ENCODE results near the gene PLCH1. TPM values are rescaled to one million over a fixed set of nuclear protein-coding genes. Genes with fewer than 3 reads are reported as not detected.
A peak's percentile ranks its signal among the peaks of the same experiment; 100 is the strongest.

The PLCH1 gene
- total and polyA plus RNA-seq, 9 of the 15 experiments (the other 6 are each of a cell fraction or from before 2014, with no cell fraction given), result 0.17 to 0.62 (median 0.40) TPM

- no peak for TF ChIP-seq ZC3H4 (CRISPR knock-in tag; IDR thresholded peaks at IDR 0.05; ENCODE audit: borderline replicate concordance)
- TF ChIP-seq SMC3 (conservative IDR thresholded peaks at IDR 0.05; ENCODE audit: insufficient read depth, low read depth, low read length), result peak; percentile 56; the same call in 1 of the 2 replicates
These were observed 8.3 kb upstream of the PLCH1 start (continued) for GRCh38 chr3:155753038-155753639.

- Histone ChIP-seq H3K4me3 (no peak overlapping the region), H3K27me3 (ENCODE audit: control insufficient read depth in 2 of 2, insufficient read depth in 2 of 2, low read length in 2 of 2) (no peaks in the 10 kb centered on the region; a peak in 1 of 5 replicates), H3K27ac (ENCODE audit: extremely low read depth, low read depth, low read length) (no peak overlapping the region), H3K4me1 (replicated peaks in 1 of 2; ENCODE audit: control insufficient read depth in 2 of 2, insufficient read depth in 2 of 2, low read length in 2 of 2) (peaks cover 5 to 16% of the 10 kb centered on the region in 2 experiments; a peak in 4 of 5 replicates), H3K9ac (ENCODE audit: insufficient read depth in 1 of 2, low read depth in 2 of 2, low read length in 2 of 2) (no peak overlapping the region), H3K9me3 (replicated peaks; ENCODE audit: control insufficient read depth, insufficient read depth, low read depth, low read length) (no peaks in the 10 kb centered on the region), H3K9me1 (ENCODE audit: control insufficient read depth, insufficient read depth, low read length) (no peaks in the 10 kb centered on the region), H2AFZ (ENCODE audit: low read depth, low read length) (peak overlapping the region; percentile 29; the same call in 1 of the 2 replicates), H3K4me2 (ENCODE audit: insufficient read depth, low read length) (no peak overlapping the region), H3K79me2 (ENCODE audit: control insufficient read depth, insufficient read depth, low read length) (no peaks in the 10 kb centered on the region), H3K36me3 (ENCODE audit: control insufficient read depth, insufficient read depth, low read length) (no peaks in the 10 kb centered on the region), H4K20me1 (replicated peaks; ENCODE audit: control insufficient read depth, insufficient read depth, low read length) (no peaks in the 10 kb centered on the region)
- in situ Hi-C loops (cut with MboI), result no loop called here
- intact Hi-C loops (cut with micrococcal nuclease), result no loop called here
- WGBS (ENCODE audit: insufficient coverage, low coverage, missing lambda C conversion rate), result 20% methylated on average over 8 of the region's 8 CpGs
- CTCF ChIA-PET (ENCODE audit: low intra/inter-chr PET ratio), result no interaction called here
- no TSS peak for BruUV-seq (replicated peaks)
- ATAC-seq (no peak), DNase-seq (ENCODE audit: extremely low read depth in 1 of 4, low spot score in 3 of 4) (no peak), FAIRE-seq (no peak)
- POLR2A ChIA-PET, result no interaction called here
- TF ChIP-seq PATZ1 (CRISPR knock-in tag; IDR thresholded peaks at IDR 0.05; ENCODE audit: borderline replicate concordance) (no peak), ZNF830 (CRISPR knock-in tag; IDR thresholded peaks at IDR 0.05) (no peak), ZNF431 (CRISPR knock-in tag; IDR thresholded peaks at IDR 0.05) (no peak), ZNF75A (CRISPR knock-in tag; IDR thresholded peaks at IDR 0.05) (no peak), HNRNPH1 (optimal IDR thresholded peaks at IDR 0.05; ENCODE audit: low read depth, low read length) (no peak), NONO (IDR thresholded peaks at IDR 0.05; ENCODE audit: low read depth in 2 of 2, low read length in 1 of 2) (no peak), ZNF644 (tag; IDR thresholded peaks at IDR 0.05; ENCODE audit: low read depth) (no peak), FUS (optimal IDR thresholded peaks at IDR 0.05; ENCODE audit: low read depth, low read length) (no peak), ZEB2 (IDR thresholded peaks at IDR 0.05) (no peak), YY1 (IDR thresholded peaks at IDR 0.05; ENCODE audit: borderline replicate concordance in 1 of 3, control insufficient read depth in 1 of 3, extremely low read depth in 1 of 3, insufficient read depth in 3 of 3, insufficient read length in 1 of 3, insufficient replicate concordance in 2 of 3, low read depth in 1 of 3, low read length in 2 of 3) (no peak), ZNF124 (CRISPR knock-in tag; IDR thresholded peaks at IDR 0.05) (no peak), DACH1 (IDR thresholded peaks at IDR 0.05; ENCODE audit: partially characterized antibody) (no peak), TAF1 (IDR thresholded peaks at IDR 0.05; ENCODE audit: control insufficient read depth, extremely low read depth, insufficient read depth, low read length, severe bottlenecking) (no peak)
These were observed 3.9 kb upstream of the PLCH1 start for GRCh38 chr3:155748611-155749365.

Measured in K562 (cell line).